GM12891 (cell line): ENCODE data around the gene TMEM125.

Experiments
- DNase-seq: peaks from one replicate; pipeline ENCODE4 v3.0.0; 2011; ENCODE audit warnings: low spot score; ENCODE audit not compliant: insufficient read length
- FAIRE-seq: peaks from 2 replicates; lab custom pipeline; 2011; peaks lifted over from hg19 to GRCh38; lab: Jason Lieb, UNC
- PAX5 ChIP-seq: IDR thresholded peaks from 2 replicates; pipeline ENCODE4 v1.6.1; 2011; ENCODE audit warnings: low read length, moderate library complexity, mild to moderate bottlenecking; ENCODE audit not compliant: insufficient read depth, severe bottlenecking
- POLR2A ChIP-seq: IDR thresholded peaks from 2 replicates; pipeline ENCODE4 v1.6.1; 2011; ENCODE audit warnings: low read depth, low read length, control low read depth
- POLR2AphosphoS5 ChIP-seq: IDR thresholded peaks from 2 replicates; pipeline ENCODE4 v1.6.1; 2011; ENCODE audit warnings: low read depth, low read length, control low read depth
- POU2F2 ChIP-seq: IDR thresholded peaks from 2 replicates; pipeline ENCODE4 v1.6.1; 2011; ENCODE audit warnings: low read depth, mild to moderate bottlenecking, control low read depth, low read length, moderate library complexity
- SPI1 ChIP-seq: IDR thresholded peaks from 2 replicates; pipeline ENCODE4 v1.6.1; 2011; ENCODE audit warnings: low read depth, low read length, control low read depth
- TAF1 ChIP-seq: IDR thresholded peaks from 2 replicates; pipeline ENCODE4 v1.6.1; 2011; ENCODE audit warnings: low read depth, low read length, control low read depth

Gene TMEM125

DNA sequence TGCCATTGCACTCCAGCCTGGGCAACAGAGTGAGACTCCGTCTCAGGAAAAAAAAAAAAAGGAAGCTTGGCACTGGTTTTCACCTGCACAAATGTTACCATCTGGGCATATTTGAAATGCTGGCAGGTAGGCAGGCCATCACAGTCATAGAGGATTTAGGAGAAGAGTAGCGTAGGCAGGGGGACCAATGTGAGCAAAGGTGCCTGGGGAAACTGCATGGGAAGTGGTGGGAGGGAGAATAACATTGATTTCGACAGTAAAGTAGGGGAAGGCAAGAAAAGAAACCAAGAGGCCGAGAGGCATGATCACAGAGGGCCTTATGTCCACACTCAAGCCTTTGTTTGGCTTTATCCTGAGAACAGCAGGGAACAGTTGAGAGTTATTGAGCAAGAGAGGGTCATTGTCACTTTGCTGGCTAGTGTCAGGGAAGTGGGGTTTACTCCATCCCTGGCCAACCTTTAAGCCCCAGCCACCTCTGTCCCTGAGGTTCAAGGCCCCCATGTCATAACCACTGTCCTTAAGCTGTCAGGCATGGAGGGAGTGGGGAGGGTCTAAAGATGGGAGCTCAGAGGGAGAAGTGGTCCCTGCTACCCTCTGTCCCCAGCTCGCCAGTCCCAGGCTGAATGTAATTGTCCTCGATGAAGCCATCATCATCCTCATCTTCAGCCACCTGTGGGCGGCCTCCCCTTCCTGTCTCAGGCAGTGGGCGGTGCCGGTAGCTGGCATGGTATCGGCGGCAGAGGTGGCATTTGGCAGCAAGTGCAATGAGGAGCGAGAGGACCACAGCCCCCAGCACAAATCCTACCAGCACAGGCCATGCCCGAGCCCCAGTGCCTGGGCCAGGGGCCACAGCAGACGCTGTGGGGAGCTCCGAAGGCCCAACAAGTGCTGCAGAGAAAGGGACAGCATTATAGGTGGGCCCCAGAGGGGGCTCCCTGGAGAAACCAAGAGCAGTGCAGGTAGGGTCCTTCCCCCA, 12.7 kb downstream of the TMEM125 start:
- FAIRE-seq (no peak), DNase-seq (no peak)
- TF ChIP-seq SPI1 (no peak), POU2F2 (no peak), TAF1 (no peak)

DNA sequence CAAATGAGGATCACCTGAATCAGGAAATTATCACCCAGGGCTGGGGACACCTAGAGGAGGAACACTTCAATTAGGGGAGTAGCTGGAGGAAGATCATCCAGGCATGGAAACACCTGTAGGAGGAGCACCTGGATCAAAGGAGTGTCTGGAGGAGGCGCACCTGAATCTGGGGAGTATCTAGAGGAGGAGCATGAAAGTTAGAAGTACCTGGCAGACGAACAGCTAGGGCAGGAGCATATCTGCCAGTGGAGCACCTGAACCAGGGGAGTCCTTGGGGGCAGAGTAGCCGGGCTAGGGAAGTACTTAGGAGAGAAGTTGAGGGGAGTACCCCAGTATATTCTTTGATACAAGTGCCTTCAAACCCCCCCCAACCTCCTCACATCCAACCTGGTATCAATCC, 14.3 kb downstream of the TMEM125 start:
- DNase-seq: no peak
- no peak for FAIRE-seq
- TF ChIP-seq POLR2AphosphoS5 (no peak), POU2F2 (no peak), TAF1 (no peak), SPI1 (no peak), PAX5 (no peak), POLR2A (no peak)

DNA sequence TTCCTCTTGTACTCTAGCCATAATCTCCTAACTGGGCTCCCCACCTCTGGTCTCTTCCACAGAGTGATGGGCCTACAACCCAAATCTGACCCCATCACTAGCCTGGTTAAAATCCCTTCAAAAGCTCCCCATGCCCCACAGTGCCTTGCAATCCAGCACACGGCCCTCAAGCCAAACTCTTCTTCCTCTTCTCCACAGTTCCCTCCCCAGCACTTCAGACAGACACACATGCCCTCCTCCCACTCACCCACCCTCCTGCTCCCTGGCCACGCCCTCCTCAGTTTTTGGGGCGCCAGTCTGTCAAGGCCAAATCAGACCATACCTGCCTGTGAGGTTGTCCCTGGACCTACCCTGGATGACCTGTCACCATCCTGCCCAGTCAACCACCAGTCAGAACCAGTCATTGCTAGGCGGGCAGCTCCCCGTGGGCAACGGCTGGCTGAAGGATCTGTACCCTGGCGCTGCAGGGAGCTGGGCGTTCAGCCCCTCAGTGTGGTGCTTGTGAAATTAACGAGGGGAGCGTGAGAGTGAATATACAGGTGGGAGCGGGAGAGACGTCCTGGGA, 14.8 kb downstream of the TMEM125 start:
- DNase-seq (no peak), FAIRE-seq (no peak)
- no peak for TF ChIP-seq POU2F2
- no peak for TF ChIP-seq POLR2A
- TF ChIP-seq TAF1: no peak
- TF ChIP-seq POLR2AphosphoS5: no peak
- no peak for TF ChIP-seq SPI1
- TF ChIP-seq PAX5: no peak

DNA sequence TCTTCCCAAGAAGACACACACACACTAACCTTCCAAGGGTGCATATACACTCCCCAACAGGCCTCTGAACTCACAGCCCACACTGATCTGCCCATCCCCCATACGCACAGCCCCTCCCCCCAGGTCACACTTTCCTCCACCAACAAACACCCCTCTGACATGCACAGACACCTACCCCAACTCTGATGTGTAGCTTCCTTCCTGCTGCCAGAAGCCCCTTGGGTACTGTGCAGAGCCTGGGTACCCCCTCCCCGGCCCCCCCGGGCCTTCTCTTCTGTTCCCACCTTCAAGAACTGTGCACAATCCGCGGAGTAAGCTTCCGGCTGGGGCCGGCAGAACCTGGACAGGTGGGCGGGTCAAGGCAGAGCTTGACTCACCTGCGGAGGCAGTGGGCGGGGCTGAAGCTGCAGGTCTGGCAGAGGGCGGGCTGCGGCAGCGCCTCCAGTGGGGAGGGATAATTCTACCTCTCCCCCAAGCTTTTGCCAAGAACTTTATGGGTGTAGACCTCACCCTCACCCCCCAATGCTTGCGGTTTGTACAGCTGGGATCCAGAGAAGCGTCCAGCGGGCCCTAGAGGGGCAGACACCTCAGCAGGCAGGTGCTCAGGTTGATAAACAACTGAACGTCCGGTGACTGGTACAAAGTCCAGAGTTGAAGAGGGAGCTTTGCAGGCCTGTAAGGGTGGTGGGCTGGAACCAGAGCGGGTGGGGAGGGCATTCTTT, 15.6 kb downstream of the TMEM125 start, which contains the start of gene C1orf210:
TSS of gene C1orf210 (minus strand) at position 313 of the 722 bp plus-strand sequence. CDS start 2,311 bp downstream, outside the sequence.
- FAIRE-seq: no peak
- DNase-seq: no peak
- no peak for TF ChIP-seq PAX5
- no peak for TF ChIP-seq POU2F2
- TF ChIP-seq POLR2A: no peak
- no peak for TF ChIP-seq SPI1
- no peak for TF ChIP-seq TAF1

DNA sequence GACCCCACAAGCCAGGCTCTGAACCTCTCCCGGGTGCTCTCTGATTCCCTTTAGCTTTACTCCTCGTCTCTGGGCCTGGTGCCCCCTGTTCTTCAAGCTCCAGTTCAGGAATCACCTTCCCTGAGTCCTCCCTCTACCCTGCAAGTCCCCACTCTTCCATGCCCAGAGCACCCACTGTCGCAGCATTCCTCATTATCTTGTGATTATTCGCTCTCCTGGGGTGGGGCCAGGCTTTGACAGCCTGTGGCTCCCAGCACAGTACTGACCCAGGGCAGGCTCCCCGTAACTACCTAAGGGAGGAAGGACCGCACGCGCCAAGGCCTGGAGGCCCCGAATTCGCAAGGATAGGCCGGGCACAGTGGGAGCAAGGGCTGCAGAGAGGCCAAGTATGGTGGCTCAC, 16.3 kb downstream of the TMEM125 start:
- FAIRE-seq (no peak), DNase-seq (no peak)

DNA sequence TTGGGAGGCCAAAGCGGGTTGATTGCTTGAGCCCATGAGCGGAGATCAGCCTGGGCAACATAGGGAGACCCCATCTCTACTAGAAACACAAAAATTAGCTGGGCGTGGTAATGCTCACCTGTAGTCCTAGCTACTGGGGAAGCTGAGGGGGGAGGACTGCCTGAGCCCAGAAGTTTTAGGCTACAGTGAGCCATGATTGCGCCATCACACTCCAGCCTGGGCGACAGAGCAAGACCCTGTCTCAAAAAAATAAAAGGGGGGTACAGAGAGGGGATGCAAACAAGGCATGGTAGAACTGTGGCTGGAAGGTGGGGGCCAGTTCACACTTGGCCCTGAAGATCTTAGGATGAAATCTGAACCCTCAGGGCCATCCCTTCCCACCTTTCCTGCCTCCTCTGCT, 16.8 kb downstream of the TMEM125 start:
- TF ChIP-seq SPI1: no peak
- TF ChIP-seq PAX5: no peak
- no peak for TF ChIP-seq POU2F2
- no peak for TF ChIP-seq TAF1
- no peak for TF ChIP-seq POLR2A
- no peak for TF ChIP-seq POLR2AphosphoS5
- DNase-seq (no peak), FAIRE-seq (no peak)

More for the DNA sequence above, 16.3 kb downstream of the TMEM125 start:
- TF ChIP-seq SPI1 (no peak), PAX5 (no peak), POLR2AphosphoS5 (no peak), TAF1 (no peak), POU2F2 (no peak), POLR2A (no peak)

DNA sequence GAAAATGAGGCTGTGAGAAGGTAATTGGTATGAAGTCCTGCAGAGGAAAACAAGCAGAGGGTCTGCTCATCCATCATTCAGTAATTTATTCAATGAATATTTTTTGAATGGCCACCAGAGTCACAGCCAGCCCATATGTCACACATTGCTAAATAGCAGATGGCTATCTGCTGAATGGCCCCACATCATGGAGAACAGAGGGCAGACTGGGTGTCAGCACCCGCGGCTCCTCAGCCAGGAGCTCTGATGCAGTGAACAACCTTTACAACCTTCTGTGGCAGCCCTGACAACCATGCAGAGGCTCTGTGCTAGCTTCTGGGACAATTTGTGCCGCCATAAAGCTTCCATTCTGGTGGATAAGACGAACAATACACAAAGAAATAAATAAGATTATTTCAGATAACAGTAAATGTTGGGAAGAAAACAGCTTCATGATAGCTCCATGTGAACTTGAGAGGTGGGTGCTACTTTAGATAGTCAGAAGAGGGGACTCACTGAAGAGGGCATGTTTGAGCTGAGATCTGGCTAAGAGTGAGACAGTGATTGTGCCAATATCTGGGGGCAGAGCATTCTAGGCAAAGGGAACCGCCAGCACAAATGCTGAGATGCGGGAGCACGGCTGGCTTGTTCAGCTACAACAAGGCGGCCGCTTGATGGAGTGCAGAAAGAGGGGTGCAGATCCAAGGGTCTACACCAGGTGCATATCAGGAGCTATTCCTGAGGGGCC, 18.4 kb downstream of the TMEM125 start:
- TF ChIP-seq TAF1: no peak
- TF ChIP-seq SPI1: no peak
- TF ChIP-seq POLR2A: no peak

DNA sequence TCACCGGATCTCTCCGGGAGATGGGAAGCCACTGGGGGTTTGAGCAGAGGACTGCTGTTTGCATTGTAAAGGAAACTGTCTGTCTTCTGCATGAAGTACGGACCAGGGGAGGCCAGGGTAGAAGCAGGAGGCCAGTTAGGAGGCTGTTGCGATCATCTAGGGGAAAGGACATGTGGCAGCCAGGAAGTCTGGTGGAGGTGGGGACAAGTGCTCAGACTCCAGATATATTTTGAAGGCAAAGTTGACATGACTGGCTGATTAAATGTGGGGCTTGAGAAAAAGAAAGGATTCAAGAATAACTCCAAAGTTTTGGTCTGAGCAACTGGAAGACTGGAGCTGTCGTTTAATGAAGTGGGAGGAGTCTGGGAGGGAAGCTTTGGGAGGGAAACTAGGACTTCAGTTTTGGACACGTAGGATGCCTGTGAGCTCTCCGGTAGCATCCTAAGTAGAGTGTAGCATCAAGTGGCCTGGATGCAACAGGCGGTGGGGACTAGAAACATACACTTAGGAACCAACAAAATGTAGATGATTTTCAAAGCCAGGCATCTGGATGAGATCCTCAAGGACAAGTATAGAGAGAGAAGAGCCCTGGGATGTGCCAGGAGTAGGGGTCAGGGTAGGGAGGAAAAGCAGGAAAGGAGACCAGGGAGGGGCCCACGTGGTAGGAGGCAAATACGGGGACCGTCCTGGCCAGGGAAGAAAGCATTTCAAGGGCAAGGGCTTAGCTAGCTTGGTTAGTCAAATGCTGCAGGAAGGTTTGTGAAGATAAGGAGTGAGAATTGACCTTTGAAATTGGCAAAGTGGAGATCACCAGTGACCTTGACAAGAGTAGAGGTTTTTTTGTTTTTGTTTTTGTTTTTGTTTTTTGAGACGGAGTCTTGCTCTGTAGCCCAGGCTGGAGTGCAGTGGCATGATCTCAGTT, 19.3 kb downstream of the TMEM125 start:
- FAIRE-seq: no peak
- TF ChIP-seq POU2F2: no peak
- no peak for DNase-seq

More for the DNA sequence above, 18.4 kb downstream of the TMEM125 start:
- FAIRE-seq (no peak), DNase-seq (no peak)

DNA sequence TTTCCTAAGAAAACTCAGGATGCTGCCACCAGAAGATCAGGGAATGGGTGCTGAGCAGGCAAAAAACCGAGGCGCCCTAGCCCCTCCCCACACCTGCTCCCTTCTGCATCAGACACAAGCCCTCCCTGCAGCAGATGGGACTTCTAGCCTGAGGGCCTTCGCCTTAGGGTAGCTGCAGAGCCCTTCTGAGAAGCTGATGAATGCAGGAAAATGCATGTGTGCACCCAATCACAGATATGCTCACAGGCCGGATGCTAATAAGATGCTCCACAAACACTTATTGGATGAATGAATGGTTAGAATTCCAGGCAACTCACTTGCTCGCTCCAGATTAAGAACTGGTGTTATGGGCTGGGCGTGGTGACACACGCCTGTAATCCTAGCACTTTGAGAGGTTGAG, 22.4 kb downstream of the TMEM125 start:
- TF ChIP-seq SPI1: no peak
- no peak for TF ChIP-seq PAX5
- no peak for TF ChIP-seq POLR2AphosphoS5
- no peak for TF ChIP-seq POU2F2
- no peak for TF ChIP-seq TAF1
- TF ChIP-seq POLR2A: no peak
- DNase-seq (no peak), FAIRE-seq (no peak)
